Body of pancreas (tissue), 4 donors: ENCODE results near the gene FHL5.

ENCODE experiments used
- POLR2A ChIP-seq, 3 donors: fragments of 450-650 bp; IDR thresholded peaks; one replicate each; pipeline ENCODE4 v1.6.1; 2016; ENCODE audit warnings: antibody characterized with exemption in 3 of 3, mild to moderate bottlenecking in 2 of 3
- TF ChIP-seq, protein P1 (sequence below), 7 experiments: fragments of 450-650 bp in 4 of 7; fragments of 200-600 bp in 3 of 7; sonication (generic) in 3 of 7; IDR thresholded peaks; one replicate each; pipeline ENCODE4 v1.5.1; 2016 to 2019; ENCODE audit warnings: antibody characterized with exemption in 7 of 7

DNA sequence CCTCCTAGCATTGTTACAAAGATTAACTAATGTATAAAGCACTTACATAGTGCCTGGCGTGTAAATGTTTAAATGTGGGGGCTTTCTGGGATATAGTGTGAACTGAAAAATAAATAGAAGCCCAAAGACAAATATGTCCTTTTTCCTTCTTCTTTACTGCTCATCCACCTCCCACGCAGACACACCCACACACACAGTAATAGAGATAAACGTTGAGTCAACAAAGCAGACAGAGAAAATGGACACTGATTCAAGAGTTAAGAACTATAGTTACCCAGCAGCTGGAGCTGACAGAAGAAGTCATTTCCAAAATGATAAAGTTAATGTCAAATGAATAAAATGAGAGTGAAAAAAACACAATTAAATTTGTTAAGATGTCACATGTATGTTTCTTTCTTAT, 68.3 kb downstream of the FHL5 start:
- TF ChIP-seq, protein P1, sequence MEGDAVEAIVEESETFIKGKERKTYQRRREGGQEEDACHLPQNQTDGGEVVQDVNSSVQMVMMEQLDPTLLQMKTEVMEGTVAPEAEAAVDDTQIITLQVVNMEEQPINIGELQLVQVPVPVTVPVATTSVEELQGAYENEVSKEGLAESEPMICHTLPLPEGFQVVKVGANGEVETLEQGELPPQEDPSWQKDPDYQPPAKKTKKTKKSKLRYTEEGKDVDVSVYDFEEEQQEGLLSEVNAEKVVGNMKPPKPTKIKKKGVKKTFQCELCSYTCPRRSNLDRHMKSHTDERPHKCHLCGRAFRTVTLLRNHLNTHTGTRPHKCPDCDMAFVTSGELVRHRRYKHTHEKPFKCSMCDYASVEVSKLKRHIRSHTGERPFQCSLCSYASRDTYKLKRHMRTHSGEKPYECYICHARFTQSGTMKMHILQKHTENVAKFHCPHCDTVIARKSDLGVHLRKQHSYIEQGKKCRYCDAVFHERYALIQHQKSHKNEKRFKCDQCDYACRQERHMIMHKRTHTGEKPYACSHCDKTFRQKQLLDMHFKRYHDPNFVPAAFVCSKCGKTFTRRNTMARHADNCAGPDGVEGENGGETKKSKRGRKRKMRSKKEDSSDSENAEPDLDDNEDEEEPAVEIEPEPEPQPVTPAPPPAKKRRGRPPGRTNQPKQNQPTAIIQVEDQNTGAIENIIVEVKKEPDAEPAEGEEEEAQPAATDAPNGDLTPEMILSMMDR (IDR thresholded peaks at IDR 0.05), result no peak
- no peak for TF ChIP-seq POLR2A (IDR thresholded peaks at IDR 0.05)
